HCT116 (cell line): ENCODE data around the gene TAMM41. TPM values are rescaled to one million over a fixed set of nuclear protein-coding genes. Genes with fewer than 3 reads are reported as not detected.

ENCODE experiments used
- ATAC-seq: fragments of 200-7000 bp; cut with Tn5 transposase; 2 replicates; pipeline ENCODE4 v1.9.1; 2020; ENCODE audit warnings: mild to moderate bottlenecking, moderate library complexity
- BruUV-seq: library from RNA; stranded (reverse); fragments of 400-500 nt; replicated peaks from 2 replicates; lab custom pipeline; 2021; lab: Mats Ljungman, UMichigan
- CTCF ChIA-PET: fragments of 300-600 bp; sonication (Branson Sonifier 250); formaldehyde crosslinking; loops from one replicate; lab custom pipeline; 2021; ENCODE audit warnings: antibody characterized with exemption; lab: Charles Lee
- POLR2A ChIA-PET: fragments of 300-600, 350-600 bp; sonication (Branson Sonifier 250); formaldehyde crosslinking; loops from one replicate; lab custom pipeline; 2021; ENCODE audit warnings: antibody characterized with exemption; lab: Charles Lee
- RAD21 ChIA-PET, 2 experiments: fragments of 300-600 bp; sonication (Branson Sonifier 250); formaldehyde crosslinking; loops; one replicate each; lab custom pipeline; 2023; ENCODE audit warnings: low total read pairs in 2 of 2; ENCODE audit not compliant: uncharacterized antibody in 2 of 2, unreplicated experiment in 2 of 2, low non-redundant PET in 1 of 2; lab: Charles Lee
- DNase-seq: peaks from one replicate; pipeline ENCODE4 v3.0.0-alpha.2; 2010; ENCODE audit warnings: low read depth, low spot score
- H2AFZ ChIP-seq: fragments of 200-600 bp; shearing (Covaris generic), sonication (generic); 2 replicates; pipeline ENCODE4 v1.6.1; 2017; ENCODE audit warnings: low read depth, mixed run types, mixed read lengths, antibody characterized with exemption, low read length; ENCODE audit not compliant: poor library complexity, severe bottlenecking
- H3K27ac ChIP-seq: 2 replicates; pipeline ENCODE4 v1.5.1; 2012; ENCODE audit warnings: low read depth, low read length
- H3K27me3 ChIP-seq: fragments of 200-600 bp; sonication (generic); 2 replicates; pipeline ENCODE4 v1.6.1; 2016; ENCODE audit warnings: mixed run types, low read length, mixed read lengths; ENCODE audit not compliant: insufficient read depth
- H3K36me3 ChIP-seq, 2 experiments: fragments of 200-500 bp in 1 of 2; fragments of 200-600 bp in 1 of 2; sonication (Bioruptor generic) in 1 of 2; sonication (generic) in 1 of 2; 2 replicates each; pipeline versions ENCODE4 v1.5.1 to v1.6.1; 2014 to 2016; ENCODE audit warnings: low read length in 2 of 2, inconsistent platforms in 1 of 2, mixed read lengths in 1 of 2, mixed run types in 1 of 2; ENCODE audit not compliant: insufficient read depth in 2 of 2, control insufficient read depth in 1 of 2
- H3K4me1 ChIP-seq, 2 experiments: fragments of 200-600 bp in 1 of 2; sonication (generic) in 1 of 2; 2 replicates each; pipeline versions ENCODE4 v1.5.1 to v1.6.1; 2012 to 2017; ENCODE audit warnings: low read length in 2 of 2, inconsistent platforms in 1 of 2, mild to moderate bottlenecking in 1 of 2, mixed read lengths in 1 of 2, mixed run types in 1 of 2, moderate library complexity in 1 of 2; ENCODE audit not compliant: insufficient read depth in 2 of 2, control insufficient read depth in 1 of 2
- H3K4me2 ChIP-seq: fragments of 200-600 bp; sonication (generic); 2 replicates; pipeline ENCODE4 v1.6.1; 2017; ENCODE audit warnings: mixed run types, low read length, mixed read lengths
- H3K4me3 ChIP-seq, 2 experiments: fragments of 200-600 bp in 1 of 2; sonication (generic) in 1 of 2; replicated peaks in 1 of 2; 2 replicates each; pipeline ENCODE4 v1.5.1; 2011 to 2016; ENCODE audit warnings: low read length in 2 of 2, control low read depth in 1 of 2, low read depth in 1 of 2, mild to moderate bottlenecking in 1 of 2, mixed read lengths in 1 of 2, mixed run types in 1 of 2
- H3K79me2 ChIP-seq: fragments of 200-600 bp; sonication (generic); 2 replicates; pipeline ENCODE4 v1.6.1; 2017; ENCODE audit warnings: mild to moderate bottlenecking, mixed run types, low read length, moderate library complexity, mixed read lengths; ENCODE audit not compliant: insufficient read depth
- H3K9ac ChIP-seq: fragments of 200-600 bp; sonication (generic); 2 replicates; pipeline ENCODE4 v1.6.1; 2016; ENCODE audit warnings: low read length, mixed read lengths
- H3K9me2 ChIP-seq: fragments of 200-600 bp; sonication (generic), shearing (Covaris generic); 2 replicates; pipeline ENCODE4 v1.6.1; 2017; ENCODE audit warnings: mixed run types, mild to moderate bottlenecking, moderate library complexity; ENCODE audit not compliant: insufficient read depth
- H3K9me3 ChIP-seq, 2 experiments: fragments of 200-500 bp in 1 of 2; fragments of 200-600 bp in 1 of 2; sonication (Bioruptor generic) in 1 of 2; sonication (generic) in 1 of 2; 2 replicates each; pipeline ENCODE4 v1.6.1; 2014 to 2017; ENCODE audit warnings: low read length in 2 of 2, mixed read lengths in 2 of 2, inconsistent platforms in 1 of 2, low read depth in 1 of 2, mild to moderate bottlenecking in 1 of 2, mixed run types in 1 of 2, moderate library complexity in 1 of 2; ENCODE audit not compliant: control insufficient read depth in 1 of 2, insufficient read depth in 1 of 2
- H4K20me1 ChIP-seq: fragments of 200-600 bp; sonication (generic), shearing (Covaris generic); 2 replicates; pipeline ENCODE4 v1.6.1; 2017; ENCODE audit warnings: mixed run types, mild to moderate bottlenecking, moderate library complexity; ENCODE audit not compliant: insufficient read depth
- ATF3 ChIP-seq: IDR thresholded peaks from 2 replicates; pipeline ENCODE4 v1.6.1; 2012
- CTCF ChIP-seq, 3 experiments: fragments of 200-600 bp in 1 of 3; sonication (generic) in 1 of 3; IDR thresholded peaks in 2 of 3; conservative IDR thresholded peaks in 1 of 3; 2 replicates each; pipeline ENCODE4 v1.5.1; 2012 to 2017; ENCODE audit warnings: low read depth in 2 of 3, low read length in 2 of 3, antibody characterized with exemption in 1 of 3, borderline replicate concordance in 1 of 3, control low read depth in 1 of 3, mild to moderate bottlenecking in 1 of 3, mixed read lengths in 1 of 3, mixed run types in 1 of 3, moderate library complexity in 1 of 3; ENCODE audit not compliant: insufficient read depth in 1 of 3
- EGR1 ChIP-seq: IDR thresholded peaks from 2 replicates; pipeline ENCODE4 v1.6.1; 2012; ENCODE audit warnings: low read depth
- ELF1 ChIP-seq: IDR thresholded peaks from 2 replicates; pipeline ENCODE4 v1.6.1; 2012; ENCODE audit warnings: low read depth, borderline replicate concordance
- EZH2 ChIP-seq: fragments of 200-600 bp; sonication (generic); IDR thresholded peaks from 2 replicates; pipeline ENCODE4 v1.6.1; 2017; ENCODE audit warnings: antibody characterized with exemption, mixed run types
- FOSL1 ChIP-seq: IDR thresholded peaks from 2 replicates; pipeline ENCODE4 v1.6.1; 2012; ENCODE audit warnings: low read depth
- JUND ChIP-seq: IDR thresholded peaks from 2 replicates; pipeline ENCODE4 v1.6.1; 2012
- POLR2A ChIP-seq: IDR thresholded peaks from 2 replicates; pipeline ENCODE4 v1.7.0; 2011; ENCODE audit warnings: borderline replicate concordance; ENCODE audit not compliant: insufficient read depth, insufficient read length; ENCODE audit errors: extremely low read depth
- RAD21 ChIP-seq: IDR thresholded peaks from 2 replicates; pipeline ENCODE4 v1.6.1; 2012; ENCODE audit warnings: low read depth, mild to moderate bottlenecking
- REST ChIP-seq: IDR thresholded peaks from 2 replicates; pipeline ENCODE4 v1.6.1; 2012; ENCODE audit warnings: low read depth
- SIN3A ChIP-seq: IDR thresholded peaks from 2 replicates; pipeline ENCODE4 v1.6.1; 2012; ENCODE audit warnings: low read depth
- SP1 ChIP-seq: IDR thresholded peaks from 2 replicates; pipeline ENCODE4 v1.6.1; 2012; ENCODE audit warnings: low read depth
- ZBTB33 ChIP-seq: IDR thresholded peaks from 2 replicates; pipeline ENCODE4 v1.6.1; 2011; ENCODE audit warnings: mild to moderate bottlenecking, low read length, moderate library complexity; ENCODE audit not compliant: insufficient replicate concordance; ENCODE audit errors: extremely low read depth
- ZFX ChIP-seq: fragments of 450-650 bp; IDR thresholded peaks from 2 replicates; pipeline ENCODE4 v1.6.1; 2017
- ZNF274 ChIP-seq: fragments of 200-500 bp; sonication (Bioruptor generic); IDR thresholded peaks from 2 replicates; pipeline ENCODE4 v1.6.1; 2014; ENCODE audit warnings: mild to moderate bottlenecking, low read depth, low read length, inconsistent platforms
- intact Hi-C: fragments of 100-400 bp; cut with micrococcal nuclease; formaldehyde crosslinking; loops from 2 replicates; pipeline ENCODE4 v1.10.0; 2022
- total RNA-seq: library from RNA; stranded (reverse); gene quantifications from one replicate; pipeline ENCODE4 v1.2.1, GENCODE V29; 2021; ENCODE audit not compliant: unreplicated experiment

TAMM41 gene
- total RNA-seq, 1 experiment from 2014 or later, result 17.9 TPM

- Histone ChIP-seq H3K9ac (no peak overlapping the region), H3K9me3 (no peaks in the 10 kb centered on the region), H3K9me2 (no peaks in the 10 kb centered on the region), H2AFZ (no peak overlapping the region), H3K27ac (no peak overlapping the region), H4K20me1 (no peaks in the 10 kb centered on the region), H3K27me3 (no peaks in the 10 kb centered on the region), H3K4me3 (no peak overlapping the region), H3K36me3 (no peaks in the 10 kb centered on the region), H3K4me2 (no peak overlapping the region), H3K4me1 (peaks cover 22 to 28% of the 10 kb centered on the region in 2 experiments), H3K79me2 (no peaks in the 10 kb centered on the region)
- RAD21 ChIA-PET, result no interaction called here
- CTCF ChIA-PET, result no interaction called here
- intact Hi-C loops, result no loop called here
- POLR2A ChIA-PET, result no interaction called here
- DNase-seq (no peak), ATAC-seq (no peak)
- BruUV-seq, result no TSS peak
- TF ChIP-seq ATF3 (no peak), CTCF (IDR thresholded peaks at IDR 0.05 in 2 of 3, conservative IDR thresholded peaks at IDR 0.05 in 1 of 3; ENCODE audit: borderline replicate concordance in 1 of 3, insufficient read depth in 1 of 3, low read depth in 2 of 3, low read length in 2 of 3) (no peak), SIN3A (no peak), SP1 (no peak), POLR2A (no peak), RAD21 (no peak), JUND (no peak), EGR1 (no peak), FOSL1 (no peak), ELF1 (no peak), ZBTB33 (no peak), REST (no peak), ZNF274 (no peak), ZFX (no peak), EZH2 (no peak)
Observed at GRCh38 chr3:11775493-11775892, 71.2 kb downstream of the TAMM41 start.
